Omental fat pad (tissue), 4 donors: ENCODE measurements around the gene FAM227B. TPM values are rescaled to one million over a fixed set of nuclear protein-coding genes. Genes with fewer than 3 reads are reported as not detected.
A peak's percentile ranks its signal among the peaks of the same experiment; 100 is the strongest.
"Not testable (repeated sequence)": the region's sequence is repeated elsewhere in the genome, so short reads cannot be mapped to it uniquely, and the experiment has no call there.

Experiments
- ATAC-seq: fragments of 150-250 bp; one replicate; pipeline ENCODE4 v1.9.1; 2016; ENCODE audit warnings: mild to moderate bottlenecking, moderate library complexity; ENCODE audit not compliant: low FRiP score
- DNase-seq: peaks from one replicate; pipeline ENCODE4 v3.0.0-alpha.2; 2019; ENCODE audit warnings: low spot score
- CTCF ChIP-seq, 3 donors: fragments of 450-650 bp; IDR thresholded peaks; one replicate each; pipeline ENCODE4 v1.5.1; 2016 to 2017; ENCODE audit warnings: antibody characterized with exemption in 3 of 3, mild to moderate bottlenecking in 3 of 3, moderate library complexity in 2 of 3
- total RNA-seq, 4 donors: library from RNA; depleted of rRNA; stranded (reverse); fragments of >200 nt; gene quantifications; one replicate each; pipeline ENCODE4 v1.1.0, GENCODE V29; 2016

Gene FAM227B
- 1 to 10 TPM in 1 of 4 donors, under 1 TPM in 1, not detected in 2; 0.75 to 3.7 TPM for total RNA-seq

- DNase-seq (peak; percentile 74), ATAC-seq (peak; percentile 100)
- no peak for TF ChIP-seq CTCF (IDR thresholded peaks at IDR 0.05)
Observed at GRCh38 chr15:49620658-49621368, at the start of gene FAM227B, which contains the start of gene DTWD1. TSS of gene FAM227B (minus strand) at chr15:49620818. CDS start at chr15:49615171, 5,647 bp downstream. TSS of gene DTWD1 (plus strand) at chr15:49621048. CDS start at chr15:49625168, 4,120 bp downstream.

GRCh38 chr15:49669288-49669687 is 48.7 kb upstream of the FAM227B start:
- no peak for ATAC-seq
- no peak for TF ChIP-seq CTCF (IDR thresholded peaks at IDR 0.05)
- no peak for DNase-seq

- not testable (repeated sequence) for DNase-seq, ATAC-seq
Observed at GRCh38 chr15:49666486-49666885, 45.9 kb upstream of the FAM227B start.

- no peak for TF ChIP-seq CTCF (IDR thresholded peaks at IDR 0.05)
- no peak for DNase-seq
- no peak for ATAC-seq
Observed at GRCh38 chr15:49664716-49665115, 44.1 kb upstream of the FAM227B start.

- DNase-seq (no peak), ATAC-seq (no peak)
- no peak for TF ChIP-seq CTCF (IDR thresholded peaks at IDR 0.05)
Observed at GRCh38 chr15:49656734-49657133, 36.1 kb upstream of the FAM227B start.

GRCh38 chr15:49652922-49653321 is 32.3 kb upstream of the FAM227B start:
- DNase-seq (no peak), ATAC-seq (no peak)
- no peak for TF ChIP-seq CTCF (IDR thresholded peaks at IDR 0.05)

- TF ChIP-seq CTCF (IDR thresholded peaks at IDR 0.05), result no peak
- DNase-seq (no peak), ATAC-seq (no peak)
Observed at GRCh38 chr15:49650676-49651075, 30.1 kb upstream of the FAM227B start.
